Stimulated activated CD4-positive, alpha-beta T cell treated with anti-CD3 and anti-CD28 coated beads, Interleukin-1b, Interleukin-23, amount 100 ng/mL, for 24 hours (primary cell): ENCODE results near the gene ZNF586.
A peak's percentile ranks its signal among the peaks of the same experiment; 100 is the strongest.
"Not testable (repeated sequence)": the region's sequence is repeated elsewhere in the genome, so short reads cannot be mapped to it uniquely, and the experiment has no call there.

Experiments
- DNase-seq, 4 experiments: peaks; one replicate each; pipeline ENCODE4 v3.0.0-alpha.2; 2020; ENCODE audit warnings: low read depth in 4 of 4, low spot score in 1 of 4

ZNF586 gene

DNA sequence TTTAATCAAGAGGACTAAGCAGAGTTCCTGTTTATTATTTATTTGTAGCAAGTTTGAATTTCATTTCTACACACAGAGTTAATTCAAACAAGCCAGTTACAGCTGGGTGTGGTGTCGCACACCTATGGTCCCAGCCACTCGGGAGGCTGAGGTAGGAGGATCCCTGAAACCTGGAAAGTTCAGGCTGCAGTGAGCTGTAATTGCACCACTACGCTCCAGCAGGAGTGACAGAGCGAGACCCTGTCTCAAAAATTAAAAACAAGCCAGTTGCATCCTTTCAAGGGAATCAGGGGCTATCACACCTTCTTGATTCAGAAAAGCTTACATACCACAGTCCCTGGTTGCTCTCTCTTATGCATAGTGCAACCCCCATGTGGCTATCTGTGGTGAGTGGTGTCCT, 19.8 kb downstream of the ZNF586 start:
- no peak for DNase-seq

- DNase-seq = not testable (repeated sequence)
Measured at GRCh38 chr19:57796580-57796979, 27.1 kb downstream of the ZNF586 start.

- no peak for DNase-seq
Measured at GRCh38 chr19:57800696-57801095, 31.2 kb downstream of the ZNF586 start.

- no peak for DNase-seq
Measured at GRCh38 chr19:57802269-57802668, 32.8 kb downstream of the ZNF586 start.

- no peak for DNase-seq
Measured at GRCh38 chr19:57803265-57803593, 33.8 kb downstream of the ZNF586 start.

DNA sequence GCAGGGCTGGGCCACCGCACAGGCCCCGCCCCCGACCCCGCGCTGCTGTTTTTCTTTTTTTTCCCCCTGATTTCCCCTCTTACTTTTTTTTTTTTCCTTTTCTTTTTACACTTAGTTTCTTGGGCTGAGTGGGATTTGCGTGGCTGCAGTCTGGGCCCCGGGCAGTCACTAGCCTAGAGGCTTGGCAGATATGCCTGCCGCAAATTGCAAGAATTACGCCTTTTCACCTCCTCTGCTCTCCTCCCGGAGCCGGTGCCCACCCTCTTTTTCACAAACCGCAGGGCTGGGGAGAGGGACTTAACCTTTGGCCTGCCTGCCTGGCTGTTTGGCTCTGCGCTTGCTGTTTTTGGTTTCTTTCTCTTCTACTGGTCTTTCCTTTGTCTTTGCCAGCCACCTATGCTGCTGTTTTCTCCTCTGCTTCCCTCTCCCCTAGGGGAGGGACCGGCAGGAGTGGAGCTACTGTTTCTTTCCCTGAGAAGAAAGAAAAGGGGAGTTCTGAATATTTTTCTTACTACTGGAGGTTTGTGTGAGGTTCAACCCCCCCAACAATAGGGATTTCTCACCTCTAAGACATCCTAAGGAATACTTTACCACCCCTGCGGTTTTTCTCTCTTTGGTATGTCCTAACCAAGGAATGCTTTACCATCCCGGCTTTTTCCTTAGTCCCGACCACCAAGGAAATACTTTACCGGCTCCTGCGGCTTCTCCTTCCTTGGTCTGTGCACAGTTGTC, 34.3 kb downstream of the ZNF586 start:
- DNase-seq = no peak

DNA sequence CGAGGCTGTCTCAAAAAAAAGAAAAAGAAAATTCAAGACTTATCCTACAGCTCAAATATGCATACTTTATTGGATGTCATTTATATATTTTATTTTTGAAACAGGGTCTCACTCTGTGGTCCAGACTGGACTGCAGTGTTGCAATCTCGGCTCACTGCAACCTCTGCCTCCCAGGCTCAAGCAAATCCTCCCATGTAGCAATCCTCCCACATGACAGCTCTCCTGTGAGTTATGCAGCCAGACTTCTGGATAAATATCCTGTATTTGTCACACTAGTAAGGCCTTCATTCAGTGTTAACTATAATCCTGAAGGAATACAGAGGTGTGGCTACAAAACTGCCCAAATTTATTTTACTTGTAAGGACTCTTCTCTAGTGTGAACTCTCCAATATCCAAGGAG, 38.1 kb downstream of the ZNF586 start:
- DNase-seq = no peak

- not testable (repeated sequence) for DNase-seq
Measured at GRCh38 chr19:57810410-57811295, 41.2 kb downstream of the ZNF586 start.

GRCh38 chr19:57812226-57812625, 42.8 kb downstream of the ZNF586 start:
- no peak for DNase-seq

- not testable (repeated sequence) for DNase-seq
Measured at GRCh38 chr19:57812975-57813820, 43.7 kb downstream of the ZNF586 start.

DNA sequence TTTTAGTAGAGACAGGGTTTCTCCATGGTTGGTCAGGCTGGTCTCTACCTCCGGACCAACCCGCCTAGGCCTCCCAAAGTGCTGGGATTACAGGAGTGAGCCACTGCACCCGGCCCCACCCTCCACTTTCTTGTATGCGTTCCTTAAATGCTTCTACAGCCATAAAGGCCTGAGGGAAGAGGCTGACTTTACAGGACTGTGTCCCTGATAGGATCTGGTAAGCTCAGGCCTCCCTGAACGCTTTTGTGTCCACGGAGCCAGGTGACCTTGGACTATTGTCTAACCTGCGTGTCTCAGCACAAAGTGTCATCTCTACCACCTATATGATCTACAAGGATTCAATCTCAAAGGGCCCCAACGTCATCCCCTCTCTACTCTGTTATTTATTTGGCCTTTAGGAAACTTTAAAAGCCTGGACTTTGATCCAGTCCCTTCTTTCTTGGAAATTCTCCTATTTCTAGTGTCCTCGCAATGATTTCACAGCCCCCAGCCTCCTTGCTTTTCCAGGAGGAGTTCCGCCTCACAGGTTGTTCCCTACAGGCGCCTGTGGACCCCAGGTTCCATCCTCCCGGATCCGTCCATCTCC, 44.5 kb downstream of the ZNF586 start:
- DNase-seq = no peak

- peak; percentile 35 to 63 (median 54) for DNase-seq
Measured at GRCh38 chr19:57814505-57815246, 45.2 kb downstream of the ZNF586 start, which contains the start of gene ZNF552. Gene ZNF552, minus strand, starts transcription at chr19:57814913. Its CDS starts 170 bp downstream, at chr19:57814743.

DNA sequence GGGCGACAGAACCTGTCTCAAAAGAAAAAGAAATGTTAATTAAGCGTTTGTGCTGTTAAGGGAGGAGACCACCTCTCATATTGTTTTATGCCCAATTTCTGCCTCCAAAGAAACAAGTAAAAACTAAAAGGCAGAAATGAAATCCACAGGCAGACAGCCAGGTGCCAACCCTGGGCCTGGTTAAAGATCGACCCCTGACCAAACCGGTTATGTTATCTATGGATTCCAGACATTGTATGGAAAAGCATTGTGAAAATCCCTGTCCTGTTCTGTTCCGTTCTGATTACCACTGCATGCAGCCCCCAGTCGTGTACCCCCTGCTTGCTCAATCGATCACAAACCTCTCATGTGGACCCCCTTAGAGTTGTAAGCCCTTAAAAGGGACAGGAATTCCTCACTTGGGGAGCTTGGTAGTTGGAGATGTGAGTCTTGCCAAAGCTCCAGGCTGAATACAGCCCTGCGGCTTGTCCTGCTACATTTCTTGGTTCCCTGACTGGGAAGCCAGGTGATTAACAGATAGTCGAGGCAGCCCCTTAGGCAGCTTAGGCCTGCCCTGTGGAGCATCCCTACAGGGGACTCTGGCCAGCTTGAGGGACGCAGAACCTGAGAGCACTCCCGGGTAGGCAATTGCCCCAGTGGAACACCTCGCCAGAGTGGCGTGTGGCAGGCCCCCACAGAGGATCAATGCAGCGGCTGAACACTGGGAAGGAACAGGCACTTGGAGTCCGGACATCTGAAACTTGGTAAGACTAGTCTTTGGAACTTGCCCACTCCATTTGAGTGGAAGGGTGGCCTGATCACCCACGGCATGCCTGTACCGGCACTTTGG, 46.0 kb downstream of the ZNF586 start:
- DNase-seq = no peak

- no peak for DNase-seq
Measured at GRCh38 chr19:57816652-57817051, 47.2 kb downstream of the ZNF586 start.

- DNase-seq = no peak
Measured at GRCh38 chr19:57817976-57818375, 48.5 kb downstream of the ZNF586 start.

- DNase-seq = no peak
Measured at GRCh38 chr19:57818378-57818777, 48.9 kb downstream of the ZNF586 start.

DNA sequence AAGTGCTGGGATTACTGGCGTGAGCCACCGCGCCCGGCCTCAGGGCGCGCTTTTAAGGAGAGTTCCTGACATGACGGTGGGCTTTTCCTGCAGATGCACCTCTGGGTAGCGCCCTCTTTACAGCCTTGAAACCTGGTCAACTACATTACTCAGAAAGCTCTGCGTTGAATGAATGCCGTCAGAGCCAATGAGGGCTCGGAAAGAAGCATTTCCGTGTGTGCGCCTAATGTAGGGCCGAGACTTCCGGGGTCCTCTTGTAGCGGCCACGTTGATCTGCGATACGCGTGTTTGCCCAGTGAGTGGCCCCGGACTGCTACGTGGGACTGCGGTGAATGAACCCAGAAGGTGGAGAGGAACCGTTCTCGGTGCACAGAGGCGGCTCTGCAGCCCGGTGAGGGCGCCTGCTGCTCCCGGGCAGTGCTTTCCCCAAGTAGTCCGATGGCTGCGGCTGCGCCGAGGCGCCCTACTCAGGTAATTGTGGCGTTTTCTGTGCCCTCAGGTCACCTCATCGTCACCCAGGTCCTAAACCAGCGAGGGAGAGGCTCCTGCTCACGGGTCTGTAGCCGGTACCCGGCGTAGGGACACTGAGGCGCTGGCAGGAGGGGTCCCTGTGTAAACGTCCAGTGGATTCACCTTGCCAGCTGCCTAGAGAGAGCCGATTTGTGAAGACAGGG, 50.1 kb downstream of the ZNF586 start:
- peak; percentile 44 to 71 (median 51) for DNase-seq

DNA sequence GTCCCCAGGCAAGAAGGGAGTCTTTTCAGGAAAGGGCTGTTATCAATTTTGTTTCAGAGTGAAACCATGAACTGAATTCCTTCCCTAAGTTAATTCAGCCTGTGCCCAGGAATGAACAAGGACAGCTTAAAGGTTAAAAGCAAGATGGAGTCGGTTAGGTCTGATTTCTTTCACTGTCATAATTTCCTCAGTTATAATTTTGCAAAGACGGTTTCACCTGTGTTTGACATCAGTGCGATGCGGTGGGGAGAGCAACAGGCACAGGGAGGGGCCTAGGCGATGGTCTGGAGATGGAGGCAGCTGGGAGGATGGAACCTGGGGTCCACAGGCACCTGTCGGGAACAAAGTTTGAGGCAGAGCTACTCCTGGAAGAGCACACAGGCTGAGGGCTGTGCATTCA, 51.1 kb downstream of the ZNF586 start:
- no peak for DNase-seq

GRCh38 chr19:57821095-57821494, 51.6 kb downstream of the ZNF586 start:
- DNase-seq = not testable (repeated sequence)
